Stimulated activated CD4-positive, alpha-beta T cell treated with anti-CD3 and anti-CD28 coated beads, Interleukin-2, amount 100 ng/mL, for 4 hours (primary cell): ENCODE measurements around the gene SLC6A3.

Experiments used
- DNase-seq: peaks from one replicate; pipeline ENCODE4 v3.0.0-alpha.2; 2020; ENCODE audit warnings: low read depth

Gene SLC6A3

DNA sequence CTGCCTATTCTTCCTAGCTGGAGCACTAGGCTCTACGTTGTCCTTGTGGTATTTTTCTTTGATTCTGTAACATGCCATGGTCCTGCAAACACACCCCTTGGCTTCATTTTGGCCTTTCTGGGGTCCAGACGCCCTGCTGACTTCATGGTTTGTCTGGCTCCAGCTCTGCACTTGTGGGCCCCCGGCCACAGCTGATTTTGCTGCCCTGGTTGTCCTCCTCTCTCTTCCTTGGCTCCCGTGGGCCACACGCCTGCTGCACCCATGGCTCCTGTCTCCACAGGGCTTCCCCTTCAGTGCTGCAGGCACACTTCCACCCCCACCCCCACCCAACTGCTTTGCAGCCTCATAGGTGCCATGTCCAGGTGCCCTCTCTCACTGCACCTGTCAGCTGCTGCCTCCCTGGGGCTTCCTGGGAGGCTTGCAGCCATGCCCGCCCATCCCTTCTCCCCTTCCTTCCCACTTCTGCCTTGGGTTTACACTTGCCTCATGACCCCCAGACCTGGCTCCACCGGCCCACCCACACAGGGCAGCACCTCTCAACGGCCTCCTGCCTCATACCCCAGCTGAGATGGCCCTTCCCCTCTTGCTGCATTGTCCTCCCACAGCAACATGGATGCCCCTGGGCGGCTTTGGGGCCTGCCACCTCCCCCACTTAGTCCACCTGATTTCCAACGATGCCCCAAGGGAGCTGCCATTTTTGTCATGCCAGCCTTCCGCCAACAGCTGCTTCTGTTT lies 25.6 kb downstream of the SLC6A3 start:
- no peak for DNase-seq

DNA sequence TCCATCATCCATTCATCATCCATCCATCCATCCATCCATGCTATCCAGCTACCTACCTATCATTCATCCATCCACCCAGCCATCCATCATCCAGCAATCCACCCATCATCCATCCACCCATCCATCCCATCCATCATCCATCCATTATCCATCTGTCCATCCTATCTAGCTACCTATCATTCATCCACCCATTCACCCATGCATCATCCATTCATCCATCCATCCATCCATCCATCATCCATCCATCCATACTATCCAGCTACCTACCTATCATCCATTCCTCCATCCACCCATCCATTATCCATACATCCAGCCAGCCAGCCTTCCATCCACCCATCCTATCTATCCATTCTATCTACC lies 26.3 kb downstream of the SLC6A3 start:
- DNase-seq = no peak

DNA sequence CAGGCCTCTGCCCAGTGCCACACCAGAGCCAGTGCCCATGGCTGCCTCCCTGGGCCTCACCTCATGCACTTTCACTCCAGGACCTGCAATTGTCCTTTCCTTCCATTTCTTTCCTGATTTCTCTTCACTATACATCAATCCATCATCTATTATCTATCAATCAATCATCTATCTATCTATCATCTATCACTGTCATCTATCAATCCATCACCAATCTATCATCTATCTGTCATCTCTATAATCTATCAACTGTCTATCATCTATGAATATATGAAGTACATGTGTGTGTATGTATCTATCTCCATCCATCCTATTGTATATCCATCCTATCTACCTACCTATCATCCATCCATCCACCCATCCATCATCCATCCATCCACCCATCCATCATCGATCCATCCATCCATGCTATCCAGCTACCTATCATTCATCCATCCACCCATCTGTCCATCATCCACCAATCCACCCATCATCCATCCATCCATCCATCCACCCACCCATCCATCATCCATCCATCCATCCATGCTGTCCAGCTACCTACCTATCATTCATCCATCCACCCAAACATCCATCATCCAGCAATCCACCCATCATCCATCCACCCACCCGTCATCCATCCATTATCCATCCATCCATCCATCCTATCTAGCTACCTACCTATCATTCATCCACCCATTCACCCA lies 26.9 kb downstream of the SLC6A3 start:
- DNase-seq = no peak

DNA sequence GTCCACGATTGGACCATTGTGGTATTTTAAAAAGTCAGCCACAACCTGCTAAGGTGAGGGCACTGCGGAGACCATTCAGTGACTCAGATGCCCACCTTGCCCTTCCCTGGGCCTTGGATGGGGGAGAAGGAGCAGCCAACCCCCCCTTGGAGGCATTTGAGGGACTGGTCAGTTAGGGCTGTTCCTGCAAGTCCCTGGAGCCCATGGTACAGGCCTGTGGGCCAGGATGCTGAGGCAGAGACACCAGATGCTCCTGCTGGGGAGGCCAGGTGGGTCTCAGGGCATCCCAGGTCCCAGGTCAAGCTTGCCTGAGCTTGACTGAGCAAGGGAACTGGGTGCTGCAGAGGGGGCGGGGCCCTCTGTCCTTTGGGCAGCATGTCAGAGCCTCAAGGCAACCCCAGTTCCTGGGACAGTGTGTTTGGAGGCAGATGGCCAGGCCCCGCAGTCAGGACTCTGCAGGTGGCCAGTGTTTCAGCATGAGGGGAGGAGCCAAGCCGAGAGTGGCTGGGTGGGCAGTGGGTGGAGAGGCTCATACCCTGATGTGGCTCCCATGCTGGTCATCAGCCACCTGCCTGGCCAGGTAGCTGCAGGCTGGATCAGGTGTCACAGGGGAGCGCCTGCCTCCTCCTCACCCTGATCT lies 27.5 kb downstream of the SLC6A3 start:
- no peak for DNase-seq

DNA sequence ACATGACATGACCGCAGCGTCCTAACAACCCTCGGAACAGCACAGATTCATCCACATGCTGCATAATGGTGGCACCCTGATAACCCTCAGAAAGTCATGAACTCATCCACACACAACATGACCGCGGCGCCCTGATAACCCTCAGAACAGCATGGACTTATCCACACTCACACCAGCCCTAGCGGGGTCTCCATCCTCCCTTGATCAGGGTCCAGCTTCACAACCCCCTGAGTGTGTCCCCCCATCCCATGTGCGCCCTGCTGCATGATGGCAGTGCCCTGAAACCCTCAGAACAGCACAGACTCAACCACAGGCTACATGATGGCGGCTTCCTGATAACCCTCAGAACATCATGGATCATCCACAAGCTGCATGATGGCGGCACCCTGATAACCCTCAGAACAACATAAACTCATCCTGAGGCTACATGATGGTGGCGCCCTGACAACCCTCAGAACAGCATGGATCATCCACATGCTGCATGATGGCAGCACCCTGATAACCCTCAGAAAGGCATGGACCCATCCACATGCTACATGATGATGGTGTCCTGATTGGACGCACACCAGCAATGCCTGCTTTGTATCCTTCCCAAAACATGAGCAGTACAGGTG lies 28.3 kb downstream of the SLC6A3 start:
- no peak for DNase-seq

DNA sequence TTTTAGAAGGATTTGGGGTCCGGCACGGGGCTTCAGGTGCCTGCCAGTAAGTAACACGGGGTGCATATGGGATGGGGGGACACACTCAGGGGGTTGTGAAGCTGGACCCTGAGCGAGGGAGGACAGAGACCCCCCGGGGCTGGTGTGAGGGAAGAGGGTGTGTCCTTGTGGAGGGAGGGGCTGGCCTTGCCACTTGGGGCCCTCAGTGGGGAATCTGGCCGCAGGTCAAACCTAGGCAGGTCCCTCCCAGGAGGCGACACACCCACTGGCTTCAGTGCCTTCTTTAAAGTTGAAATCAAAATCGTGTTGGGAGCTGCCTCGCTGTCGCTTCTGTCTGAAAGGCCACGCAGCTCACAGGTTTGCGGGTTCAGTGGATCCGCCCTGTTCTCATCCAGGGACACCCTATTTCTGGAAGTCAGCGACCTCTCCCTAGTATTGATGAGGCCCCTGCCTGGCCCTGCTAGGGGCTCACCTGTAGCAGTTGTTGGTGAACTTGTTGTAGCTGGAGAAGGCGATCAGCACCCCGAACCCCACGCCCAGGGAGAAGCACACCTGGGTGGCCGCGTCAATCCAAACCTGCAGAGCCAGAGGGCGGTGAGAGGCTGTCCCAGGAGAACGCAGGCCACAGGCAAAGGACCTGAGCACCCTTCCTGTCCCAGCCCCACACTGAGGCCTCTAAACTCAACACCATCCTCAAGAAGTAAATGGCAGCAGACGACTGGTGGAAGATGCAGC lies 29.4 kb downstream of the SLC6A3 start:
- no peak for DNase-seq

DNA sequence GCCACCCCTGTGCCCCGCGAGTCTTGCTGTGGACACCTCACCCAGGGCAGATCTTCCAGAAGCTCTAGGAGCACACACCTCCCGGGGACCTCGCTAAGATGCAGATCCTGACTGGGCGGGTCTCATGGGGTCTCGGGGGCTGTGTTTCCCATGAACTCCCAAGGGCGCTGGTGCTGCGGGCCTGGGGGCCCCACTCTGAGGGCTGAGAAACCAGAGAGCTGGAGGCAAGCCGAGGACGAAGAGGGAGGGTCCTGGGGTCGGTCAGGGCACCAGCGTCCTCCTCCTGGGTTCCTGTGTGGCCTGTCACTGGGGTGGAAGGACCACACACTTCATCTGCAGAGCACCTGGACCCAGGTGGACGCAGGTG lies 30.2 kb downstream of the SLC6A3 start:
- no peak for DNase-seq

DNA sequence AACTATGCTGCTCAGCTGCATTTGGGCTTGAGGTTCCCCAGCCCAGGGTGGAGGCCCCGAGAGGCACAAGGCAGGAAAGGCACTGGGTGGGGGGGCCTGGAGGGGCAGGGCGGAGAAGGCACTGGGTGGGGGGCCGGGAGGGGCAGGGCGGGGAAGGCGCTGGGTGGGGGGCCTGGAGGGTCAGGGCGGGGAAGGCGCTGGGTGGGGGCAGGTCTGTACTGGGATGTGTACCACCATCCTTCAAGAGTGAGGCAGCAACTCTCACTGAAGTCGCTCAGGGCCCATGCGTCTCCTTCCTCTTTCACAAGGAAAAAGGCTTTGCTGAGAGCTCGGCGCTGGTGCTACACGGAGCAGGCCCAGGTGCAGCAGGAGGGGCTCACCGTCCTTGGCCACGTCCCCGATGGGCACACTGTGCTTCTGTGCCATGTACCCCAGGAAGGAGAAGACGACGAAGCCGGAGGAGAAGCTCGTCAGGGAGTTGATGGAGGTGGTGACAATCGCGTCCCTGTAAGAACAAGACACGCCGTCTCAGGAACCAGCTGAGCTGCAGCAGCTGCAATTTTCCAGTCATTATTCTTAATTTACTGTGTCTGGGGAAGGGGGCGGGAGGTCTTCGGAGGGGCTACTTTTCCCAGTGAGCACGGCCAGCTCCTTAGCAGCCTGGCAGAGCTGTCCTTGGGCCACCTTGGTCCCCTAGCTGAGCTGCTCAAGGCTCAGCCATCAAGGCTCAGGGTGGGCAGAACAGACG lies 30.8 kb downstream of the SLC6A3 start:
- no peak for DNase-seq

DNA sequence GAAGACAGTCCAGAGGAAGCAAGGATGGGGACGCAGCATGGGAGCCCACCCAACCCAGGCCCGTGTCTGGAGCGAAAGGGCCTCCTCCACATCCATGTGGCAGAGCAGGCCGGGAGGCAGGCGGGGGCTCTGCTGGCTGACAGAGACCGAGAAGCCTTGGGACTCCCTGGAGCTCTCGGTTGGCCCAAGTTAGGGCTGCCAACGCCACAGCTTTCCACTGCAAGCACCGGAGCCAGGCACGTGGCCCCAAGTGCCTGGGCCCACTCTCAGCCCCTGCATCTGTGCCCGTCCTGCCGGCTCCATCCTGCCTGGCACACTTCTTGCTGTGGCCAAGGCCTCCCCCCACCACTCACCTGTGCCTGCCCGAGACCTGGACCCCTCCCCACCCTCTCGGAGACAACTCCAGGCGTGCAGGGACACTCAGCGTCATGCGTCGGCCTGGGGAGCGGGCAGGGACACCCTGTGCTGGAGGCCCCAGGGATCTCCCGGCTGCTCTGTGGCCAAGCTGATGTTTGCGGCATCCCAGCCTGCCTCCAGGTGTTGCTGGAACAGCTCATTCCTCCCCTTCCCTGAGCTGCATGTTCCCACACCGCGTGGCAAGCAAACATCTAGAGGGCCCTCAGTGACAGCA lies 31.5 kb downstream of the SLC6A3 start:
- DNase-seq = no peak

DNA sequence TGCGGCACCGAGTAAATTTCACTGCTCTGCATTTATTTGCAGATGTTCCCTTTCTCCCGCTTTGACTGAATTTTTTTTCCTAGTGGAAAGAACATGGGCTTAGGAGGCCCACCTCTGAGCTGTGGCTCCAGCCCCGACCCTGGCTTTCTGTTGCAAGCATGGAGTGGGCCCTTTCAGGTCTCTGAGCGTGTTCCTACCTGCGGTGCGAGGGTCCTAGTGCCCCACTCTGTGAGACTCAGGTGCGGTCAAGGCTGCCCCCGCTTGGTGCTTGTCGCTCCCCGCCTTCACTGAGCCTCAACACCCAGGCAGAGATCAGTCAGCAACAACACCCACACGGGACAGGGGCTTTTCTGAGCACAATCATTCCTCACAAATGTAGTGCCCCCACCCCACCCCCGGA lies 32.0 kb downstream of the SLC6A3 start:
- DNase-seq = no peak

DNA sequence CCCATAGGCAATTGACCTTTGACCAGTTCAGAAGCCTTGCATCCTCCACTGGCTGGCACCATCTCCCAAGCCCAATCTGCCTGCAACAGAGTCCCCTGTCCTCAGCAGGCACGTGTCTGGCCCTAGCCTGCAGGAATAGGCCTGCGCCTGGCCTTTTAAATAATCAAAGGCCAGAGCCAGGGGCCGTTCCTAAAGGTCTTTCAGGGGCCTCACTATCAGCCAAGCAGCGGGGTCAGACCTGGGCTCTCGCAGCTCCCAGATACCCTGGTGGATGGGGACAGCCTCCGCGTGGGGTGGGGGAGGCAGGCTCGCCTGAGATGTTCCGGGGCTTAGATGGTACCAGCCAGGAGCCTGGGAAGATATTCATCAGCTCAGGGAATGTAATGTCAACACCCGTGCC lies 32.6 kb downstream of the SLC6A3 start:
- no peak for DNase-seq

DNA sequence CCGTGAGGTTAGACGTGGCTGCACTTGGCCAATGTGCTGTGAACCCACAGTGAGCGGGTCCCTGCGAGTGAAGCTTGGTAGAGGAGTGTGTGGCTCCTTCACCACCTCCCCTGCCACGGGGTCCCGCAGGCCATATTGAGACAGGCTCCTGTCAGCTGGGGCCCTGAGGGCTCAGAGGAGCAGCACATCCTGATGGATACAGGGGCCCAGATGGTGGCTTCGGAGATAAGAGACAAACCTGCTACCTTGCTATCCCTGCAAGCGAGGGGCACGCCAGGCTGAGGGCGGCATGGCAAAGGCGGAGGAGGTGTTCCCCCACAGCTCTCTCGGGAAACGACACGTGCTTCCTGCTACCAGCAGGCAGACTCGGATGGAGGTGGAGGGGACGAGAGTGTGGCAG lies 33.1 kb downstream of the SLC6A3 start:
- no peak for DNase-seq

DNA sequence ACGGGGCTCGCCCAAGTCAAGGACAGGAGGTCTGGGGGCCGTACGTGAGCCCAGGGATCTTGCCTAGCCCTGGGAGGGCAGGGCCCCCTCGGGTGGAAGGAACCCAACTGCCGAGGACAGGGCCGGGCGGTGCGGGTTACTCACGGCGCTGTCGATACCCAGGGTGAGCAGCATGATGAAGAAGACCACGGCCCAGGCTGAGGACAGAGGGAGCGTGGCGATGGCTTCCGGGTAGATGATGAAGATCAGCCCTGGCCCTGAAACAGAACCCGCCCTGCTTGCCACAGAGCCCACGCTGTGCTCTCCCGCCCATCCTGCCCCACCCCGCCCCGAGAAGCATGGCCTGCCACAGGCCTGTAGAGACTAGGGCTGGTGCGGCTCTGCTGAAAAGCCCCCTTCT lies 34.1 kb downstream of the SLC6A3 start:
- DNase-seq = no peak

DNA sequence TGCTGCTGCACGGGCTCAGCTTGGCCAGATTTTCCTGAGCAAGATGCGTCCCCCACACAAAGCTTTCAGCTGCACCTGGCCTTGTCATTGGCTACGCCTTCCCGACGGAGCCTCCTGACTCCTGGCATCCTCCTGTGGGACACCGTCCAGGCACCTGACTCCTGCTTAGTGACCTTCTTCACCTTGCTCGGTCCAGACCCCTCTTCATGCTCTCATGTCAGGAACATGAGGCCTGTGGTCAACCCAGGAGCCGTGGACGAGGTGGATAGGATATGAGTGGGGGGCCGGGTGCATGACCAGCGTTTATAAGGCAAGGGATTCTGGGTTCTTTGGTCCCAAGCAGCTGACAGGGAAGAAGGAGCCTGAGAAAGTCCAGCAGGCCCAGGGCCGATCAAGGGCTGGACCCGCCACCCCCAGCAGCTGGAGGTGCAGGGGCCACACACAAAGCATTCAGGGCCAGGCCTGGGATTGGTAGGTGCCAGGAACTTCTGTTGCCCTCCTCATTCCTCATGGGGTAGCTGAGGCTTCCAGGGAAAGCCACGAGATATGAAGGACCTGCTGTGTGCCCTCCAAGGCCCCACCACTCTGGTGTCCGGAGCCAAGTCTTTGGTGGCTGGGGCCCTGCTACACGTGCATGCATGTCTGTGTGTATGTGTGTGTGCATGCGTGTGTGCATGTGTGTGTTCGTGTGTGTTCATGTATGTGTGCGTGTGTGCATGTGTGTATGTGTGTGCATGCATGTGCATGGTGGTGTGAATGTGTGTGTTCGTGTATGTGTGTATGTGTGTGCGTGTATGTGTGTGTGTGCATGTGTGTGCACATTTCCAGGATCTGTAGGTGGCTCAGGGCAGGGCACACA lies 34.9 kb downstream of the SLC6A3 start:
- no peak for DNase-seq

DNA sequence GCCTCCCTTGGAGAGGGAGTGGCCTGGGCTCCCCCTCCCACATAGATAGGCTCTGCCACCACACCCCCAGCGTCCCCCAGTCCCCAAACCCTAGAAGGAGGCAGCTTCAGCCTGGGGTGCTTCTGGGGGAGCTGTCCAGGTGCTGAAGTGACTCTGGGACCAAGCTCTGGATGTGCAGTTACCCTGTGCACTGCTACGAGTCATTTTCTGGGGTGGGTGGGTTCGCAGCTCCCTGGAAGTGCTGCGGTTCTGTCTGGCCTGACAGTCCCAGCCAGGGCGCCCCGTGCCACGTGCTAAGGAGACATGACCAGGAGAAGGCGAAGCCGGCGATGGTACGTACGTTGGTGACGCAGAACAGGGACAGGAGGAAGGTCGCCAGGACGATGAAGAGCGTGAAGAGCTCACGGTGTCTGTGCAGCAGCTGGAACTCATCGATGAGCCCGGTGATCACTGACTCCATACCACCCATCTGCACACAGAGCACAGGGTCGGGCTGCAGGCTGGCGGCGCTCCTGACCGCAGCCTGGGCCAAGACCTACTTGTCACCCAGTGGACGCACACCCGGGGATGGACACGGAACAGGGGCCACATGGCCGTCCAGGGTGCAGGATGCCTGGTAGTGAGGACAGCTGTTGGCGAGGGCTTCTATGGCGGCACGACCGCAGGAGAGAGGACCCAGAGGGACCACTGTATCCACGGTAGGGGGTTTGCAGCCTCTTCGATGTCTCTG lies 35.7 kb downstream of the SLC6A3 start:
- no peak for DNase-seq

DNA sequence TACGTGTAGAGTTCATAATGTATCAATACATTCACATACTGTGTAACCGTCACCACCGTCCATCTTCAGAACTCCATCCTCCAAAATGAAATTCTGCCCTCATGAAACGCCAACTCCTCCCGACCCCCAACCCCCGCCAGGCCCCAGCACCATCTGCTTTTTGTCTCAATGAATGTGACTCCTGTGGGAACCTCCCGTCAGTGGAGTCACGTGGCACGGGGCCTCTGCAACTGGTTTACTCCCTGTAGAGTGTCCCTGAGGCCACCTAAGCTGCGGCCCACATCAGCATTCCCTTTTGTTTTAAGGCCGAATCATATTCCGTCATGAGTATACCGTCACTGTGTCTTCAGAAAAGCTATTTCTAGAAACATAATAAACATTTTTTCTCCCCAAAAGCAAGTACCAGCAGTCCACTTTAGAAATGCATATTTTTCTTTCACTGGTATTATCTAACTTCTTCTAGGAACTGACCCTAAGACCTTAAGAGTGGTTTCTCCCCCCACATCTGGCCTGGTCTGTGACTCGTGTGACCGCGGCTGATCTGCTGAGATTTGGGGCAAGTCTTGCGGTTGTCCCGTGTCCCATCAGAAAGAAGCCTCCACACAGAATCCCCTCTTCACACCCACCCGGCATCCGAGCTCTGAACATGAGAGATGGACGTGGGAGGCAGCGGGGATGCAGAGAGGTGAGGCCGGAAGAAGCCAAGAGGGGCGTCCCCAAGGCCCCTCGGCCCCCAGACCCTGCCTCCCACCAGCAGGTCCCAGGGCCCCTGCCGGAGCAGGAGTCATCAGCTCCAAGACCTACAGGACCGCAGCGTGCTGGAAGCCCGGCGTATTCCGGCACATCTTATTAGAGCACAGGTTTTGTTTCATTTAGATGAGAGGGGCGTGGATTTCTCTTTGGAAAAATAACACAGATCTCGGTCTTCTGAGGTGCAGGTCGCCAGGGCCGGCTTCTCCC lies 38.3 kb downstream of the SLC6A3 start:
- DNase-seq = no peak

DNA sequence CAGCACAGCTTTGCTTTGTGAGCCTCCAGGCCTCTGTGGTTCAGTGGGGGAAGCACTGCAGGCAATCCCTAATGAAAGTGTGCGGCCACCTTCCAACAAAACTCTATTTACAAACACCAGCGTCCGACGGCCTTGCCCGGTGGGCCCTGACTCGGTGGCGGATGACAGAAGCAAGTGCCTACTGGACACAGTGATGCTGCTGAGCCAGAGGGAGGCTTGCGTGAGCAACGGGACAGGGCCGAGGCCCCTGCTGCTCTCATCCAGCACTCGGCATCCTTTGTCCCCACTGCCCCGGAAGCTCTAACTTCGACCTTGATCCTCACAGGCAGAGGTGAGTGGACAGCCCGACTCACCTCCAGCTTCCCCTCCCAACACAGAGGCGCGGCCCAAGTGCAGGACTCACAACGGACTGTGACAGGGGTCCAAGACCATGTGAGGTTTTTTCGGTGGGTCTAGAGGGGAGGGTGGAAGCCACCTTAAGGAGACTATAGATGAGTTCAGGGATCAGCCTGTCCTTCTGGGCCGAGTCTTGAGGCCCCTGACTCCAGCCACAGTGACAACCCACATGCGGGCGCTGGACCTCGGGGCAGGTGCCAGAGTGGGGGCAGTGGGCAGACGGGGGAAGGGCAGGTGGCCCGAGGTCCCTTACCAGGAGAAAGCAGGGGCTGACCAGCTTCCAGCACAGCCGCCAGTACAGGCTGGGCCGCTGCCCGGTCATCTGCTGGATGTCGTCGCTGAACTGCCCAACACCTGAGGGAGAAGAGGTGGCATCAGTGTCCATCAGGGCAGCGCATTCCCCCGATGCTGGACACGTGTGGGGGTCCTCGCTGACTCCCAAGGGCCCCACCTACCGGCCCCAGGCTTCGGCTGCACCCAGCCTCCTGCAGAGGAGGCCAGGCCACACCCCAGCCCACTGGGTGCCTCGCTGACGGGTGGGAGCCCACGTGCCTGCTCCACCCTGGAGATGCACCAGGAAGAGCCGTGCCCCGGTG lies 39.4 kb downstream of the SLC6A3 start:
- no peak for DNase-seq
